NCI-H82 treated with DMSO at 0.1 percent for 48 hours (cell line): Measurements from ENCODE around the gene MEFV.

Experiments used
- DNase-seq: peaks from one replicate; lab custom pipeline; 2025; ENCODE audit not compliant: unreplicated experiment; lab: John Stamatoyannopoulos, UW

MEFV gene

DNA sequence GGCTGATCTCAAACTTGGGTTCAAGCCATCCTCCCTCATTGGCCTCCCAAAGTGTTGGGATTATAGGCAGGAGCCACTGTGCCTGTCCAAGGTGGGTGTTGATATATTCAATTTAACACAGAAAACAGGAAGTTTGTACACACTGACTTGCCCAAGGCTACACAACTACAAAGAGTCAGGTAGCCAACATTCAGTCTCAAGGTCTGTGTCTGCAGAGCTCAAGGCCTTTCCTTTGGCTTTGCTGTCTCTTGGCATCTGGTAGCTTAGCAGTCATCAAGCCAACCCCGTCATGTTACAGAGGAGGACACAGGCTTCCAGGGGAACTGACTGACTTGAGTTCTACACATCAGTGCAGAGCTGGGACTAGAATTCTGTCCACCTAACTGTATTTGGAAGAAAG lies 11.9 kb upstream of the MEFV start:
- no peak for DNase-seq

DNA sequence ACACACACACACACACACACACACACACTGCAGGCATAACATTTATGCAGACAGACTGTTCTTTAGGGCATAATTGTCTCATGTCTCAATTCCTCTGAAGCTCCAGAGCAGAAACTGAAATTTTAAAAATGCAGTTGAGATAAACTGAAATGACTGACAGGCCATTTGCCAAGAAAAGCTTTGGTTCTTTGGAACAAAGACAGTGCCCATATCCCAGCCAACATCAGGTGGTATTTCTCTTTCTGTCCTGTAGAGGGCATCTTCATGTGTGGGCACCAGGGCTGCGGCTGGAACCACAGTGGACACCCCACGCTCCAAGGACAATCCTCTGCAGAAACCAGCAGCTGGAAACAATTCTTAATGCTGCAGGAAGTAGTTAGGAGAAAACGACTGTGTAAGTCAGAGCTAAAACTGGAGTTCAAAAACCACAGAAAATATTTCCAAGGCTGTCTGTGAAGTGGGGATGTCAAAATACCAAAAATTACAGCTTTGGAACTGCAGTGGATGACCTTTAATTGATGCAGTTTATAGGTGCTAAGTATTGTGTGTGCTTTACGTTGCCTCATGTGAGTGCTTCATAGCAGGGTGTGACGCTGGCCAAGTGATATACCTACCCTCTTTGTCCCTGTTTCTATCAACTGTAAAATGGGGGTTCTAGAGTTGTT lies 10.6 kb upstream of the MEFV start:
- peak; percentile 8 for DNase-seq

DNA sequence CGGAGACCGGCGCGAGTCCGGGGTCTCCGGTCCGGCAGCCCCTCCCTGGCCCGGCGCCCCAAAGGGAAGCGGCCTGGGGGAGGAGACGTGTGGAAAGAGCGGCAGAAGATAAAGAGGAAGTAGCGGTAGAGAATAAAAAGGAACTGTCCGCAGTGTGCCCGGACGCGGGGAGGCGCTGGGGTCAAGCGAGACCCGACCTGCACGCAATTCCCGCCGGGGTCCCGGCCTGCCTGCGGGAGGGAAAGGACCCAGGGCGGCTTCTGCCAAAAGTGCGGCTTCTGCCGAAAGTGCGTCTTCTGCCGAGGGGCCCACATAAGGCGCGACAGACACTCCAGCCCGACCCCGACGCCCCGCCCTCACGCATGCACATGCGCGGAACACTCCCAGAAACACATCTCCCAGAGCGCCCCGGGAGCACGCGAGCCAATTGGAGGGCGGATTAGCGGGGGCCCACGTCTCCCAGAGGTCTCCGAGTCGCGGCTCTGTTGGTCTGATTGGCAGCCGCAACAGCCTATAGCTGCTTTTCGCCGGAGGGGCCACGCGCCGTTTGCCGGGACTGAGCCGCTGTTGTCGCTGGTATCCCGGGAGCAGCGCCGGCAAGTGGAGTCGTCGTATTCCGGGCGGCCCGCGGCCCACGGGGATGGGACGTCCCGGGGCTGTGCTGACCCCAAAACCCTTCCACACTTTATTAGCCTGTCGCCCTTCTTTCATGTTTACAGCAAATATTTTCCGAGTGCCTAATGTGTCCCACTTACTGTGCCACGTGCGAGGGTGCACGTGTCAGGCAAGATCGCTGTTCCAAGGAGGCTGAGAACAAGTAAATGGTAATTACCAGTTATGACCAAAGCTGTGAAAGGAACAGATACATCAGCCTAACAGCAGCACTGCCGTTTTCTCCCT lies 8.0 kb upstream of the MEFV start:
- peak; percentile 96 for DNase-seq

DNA sequence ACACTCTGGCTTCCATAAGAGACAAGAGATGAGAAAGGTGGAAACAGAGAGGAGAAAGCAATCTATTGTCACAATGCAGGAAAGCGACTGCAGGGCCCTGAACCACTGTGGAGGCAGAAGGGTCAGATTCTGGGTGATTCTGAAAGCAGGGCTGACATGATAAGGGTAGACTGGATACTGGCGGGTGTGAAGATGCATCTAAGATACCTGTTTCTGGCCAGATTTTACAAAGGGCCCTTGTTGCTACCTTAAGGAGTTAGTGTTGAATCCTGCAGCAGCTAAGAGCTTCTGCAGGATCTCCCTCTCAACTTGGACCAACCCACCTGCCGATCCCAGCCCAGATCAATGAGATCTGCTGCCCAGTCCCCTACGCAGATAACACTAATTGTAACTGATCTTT lies 6.1 kb upstream of the MEFV start:
- DNase-seq, result no peak

DNA sequence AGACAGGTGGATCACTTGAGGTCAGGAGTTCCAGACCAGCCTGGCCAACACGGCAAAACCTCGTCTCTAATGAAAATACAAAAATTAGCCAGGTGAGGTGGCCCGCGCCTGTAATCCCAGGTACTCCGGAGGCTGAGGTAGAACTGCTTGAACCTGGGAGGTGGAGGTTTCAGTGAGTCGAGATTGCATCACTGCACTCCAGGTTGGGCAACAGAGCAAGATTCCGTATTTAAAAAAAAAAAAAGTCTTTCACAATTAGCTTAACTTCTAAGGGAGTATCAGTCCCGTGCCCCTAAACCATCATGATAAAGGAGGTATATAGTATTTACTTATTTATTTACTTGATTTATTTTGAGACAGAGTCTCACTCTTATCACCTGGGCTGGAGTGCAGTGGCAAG lies 3.4 kb upstream of the MEFV start:
- DNase-seq, result no peak

DNA sequence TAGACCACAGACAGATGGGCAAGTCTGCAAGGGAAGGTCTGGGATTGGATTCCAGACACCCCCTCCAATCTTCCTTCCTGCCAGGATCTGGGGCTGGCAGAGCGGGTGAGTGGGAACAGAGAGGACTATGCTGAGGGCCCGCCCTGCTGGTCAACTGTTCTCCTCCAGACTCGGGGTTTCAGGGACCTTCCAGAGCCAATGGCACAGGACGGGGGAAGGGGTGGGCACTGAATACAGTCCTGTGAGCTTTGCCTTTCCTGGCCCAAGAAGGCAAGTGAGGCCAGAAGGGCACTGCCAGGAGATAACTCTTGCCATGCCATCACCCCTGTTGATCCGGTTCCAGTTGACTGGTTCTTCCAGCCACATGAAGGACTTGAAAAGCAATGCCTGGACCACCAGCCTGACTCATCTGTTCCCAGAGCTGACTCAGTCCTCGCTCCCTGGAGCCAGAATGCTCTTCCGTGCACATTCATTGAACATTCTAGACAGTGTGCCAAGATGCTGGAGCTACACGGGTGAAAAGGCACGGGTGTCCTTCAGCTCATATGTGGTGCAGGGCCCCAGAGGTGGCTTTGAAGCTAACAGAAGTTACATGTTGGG lies 533 bp upstream of the MEFV start:
- no peak for DNase-seq

DNA sequence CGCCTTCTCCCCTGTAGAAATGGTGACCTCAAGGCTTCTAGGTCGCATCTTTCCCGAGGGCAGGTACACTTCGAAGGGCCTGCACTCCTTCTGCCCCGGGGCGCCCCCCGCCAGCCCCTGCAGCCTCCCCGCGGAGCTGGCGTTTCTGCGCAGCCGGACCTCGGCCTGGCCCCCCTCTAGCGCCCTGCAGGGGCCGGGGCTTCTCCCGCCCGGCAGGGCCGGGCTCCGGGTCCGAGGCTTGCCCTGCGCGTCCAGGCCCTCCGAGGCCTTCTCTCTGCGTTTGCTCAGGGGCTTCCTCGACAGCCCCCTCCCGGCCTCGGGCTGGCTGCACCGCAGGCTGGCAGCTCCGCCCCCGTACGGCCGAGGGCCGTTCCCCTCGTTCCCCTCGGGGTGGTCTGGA lies 2.1 kb downstream of the MEFV start:
- no peak for DNase-seq

DNA sequence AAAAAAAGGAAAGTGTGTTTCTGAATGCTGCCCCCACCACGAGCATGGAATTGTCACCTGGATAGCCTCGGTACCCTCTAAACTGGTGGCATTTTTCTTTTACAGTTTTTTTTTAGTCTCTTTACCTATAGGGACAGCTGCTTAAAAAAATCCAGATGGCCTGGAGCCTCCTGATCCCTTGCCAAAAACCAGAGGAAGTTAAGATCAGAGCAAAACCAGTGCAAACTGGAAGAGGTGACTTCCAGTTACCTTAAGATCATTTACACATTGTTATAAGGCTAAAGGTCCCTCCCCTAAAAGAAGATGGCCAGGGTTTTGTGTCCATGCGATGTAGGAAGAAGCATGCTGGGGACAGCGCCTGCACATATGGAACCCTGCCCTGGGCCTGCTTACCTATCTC lies 3.5 kb downstream of the MEFV start:
- DNase-seq, result no peak

DNA sequence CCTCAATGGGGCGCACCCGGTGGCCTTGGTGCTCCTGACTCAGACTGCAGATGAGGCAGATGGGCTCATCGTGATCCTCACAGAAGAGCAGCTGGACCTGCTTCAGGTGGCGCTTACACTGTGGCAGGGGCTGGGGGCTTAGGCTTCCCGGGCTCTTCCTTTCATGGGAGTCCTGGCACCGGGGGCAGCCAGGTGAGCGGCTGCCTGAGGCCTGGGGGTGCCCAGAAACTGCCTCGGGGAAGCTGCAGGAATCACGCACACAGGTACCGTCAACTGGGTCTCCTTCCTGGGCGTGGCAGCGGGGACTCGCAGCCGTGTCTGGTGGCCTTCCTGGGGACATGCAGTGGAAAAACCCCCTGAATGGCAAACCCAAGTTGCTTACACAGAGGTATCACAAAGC lies 7.0 kb downstream of the MEFV start:
- no peak for DNase-seq

DNA sequence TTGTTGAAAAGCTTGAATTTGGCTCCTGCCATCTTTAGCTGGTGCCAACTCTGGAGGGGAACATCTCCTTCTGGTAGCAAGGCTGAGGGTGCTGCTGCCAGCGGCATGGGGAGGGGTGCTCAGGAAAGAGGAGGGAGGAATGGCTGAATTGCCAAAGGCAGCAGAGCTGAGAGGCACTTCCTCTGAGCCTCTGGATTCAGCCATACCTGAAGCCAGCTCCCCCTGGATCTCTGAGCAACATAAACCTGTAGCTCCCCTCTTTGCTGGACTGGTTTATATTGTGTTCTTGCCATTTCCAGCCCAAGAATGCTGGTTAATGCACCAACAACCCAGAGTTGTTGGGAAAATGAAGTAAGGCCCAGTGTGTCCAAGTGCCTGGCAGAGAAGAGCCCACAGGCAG lies 7.4 kb downstream of the MEFV start:
- no peak for DNase-seq

DNA sequence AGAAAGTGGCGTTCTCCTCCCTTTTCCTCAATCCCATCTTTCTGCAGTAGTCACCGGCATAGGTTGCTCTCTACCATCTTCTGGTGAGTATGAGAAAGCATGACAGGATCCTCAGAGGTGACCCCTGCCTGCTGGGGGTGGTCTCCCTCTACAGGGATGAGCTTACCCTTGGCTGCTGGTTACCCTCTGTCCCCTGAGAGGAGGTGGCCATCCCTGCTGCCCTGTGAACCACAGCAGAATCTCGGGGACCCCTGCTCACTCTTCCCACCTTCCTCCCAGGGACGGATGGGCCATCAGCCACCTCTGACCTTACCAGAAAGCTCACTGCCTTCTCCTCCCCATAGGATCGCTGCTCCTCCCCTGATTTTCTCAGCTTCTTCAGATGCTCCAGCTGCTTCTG lies 7.8 kb downstream of the MEFV start:
- DNase-seq, result no peak

DNA sequence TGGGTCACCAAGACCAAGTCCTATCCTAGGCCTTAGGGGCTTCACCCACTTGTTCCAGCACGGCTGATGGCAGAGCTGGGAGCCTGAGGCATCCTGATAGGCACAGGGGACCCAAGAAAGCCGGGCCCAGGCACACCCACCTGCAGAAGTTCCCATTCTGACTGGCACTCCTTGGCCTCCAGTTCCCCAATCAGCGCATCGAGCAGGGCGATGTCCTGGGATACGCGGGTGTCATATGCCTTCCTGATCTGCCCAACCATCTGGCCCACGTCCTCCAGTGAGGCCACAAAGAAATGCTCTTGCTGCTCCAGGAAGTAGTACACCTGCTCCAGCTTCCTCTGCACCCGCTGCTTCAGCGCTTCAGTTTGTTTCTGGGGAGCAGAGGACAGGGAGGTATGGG lies 9.6 kb downstream of the MEFV start:
- no peak for DNase-seq

DNA sequence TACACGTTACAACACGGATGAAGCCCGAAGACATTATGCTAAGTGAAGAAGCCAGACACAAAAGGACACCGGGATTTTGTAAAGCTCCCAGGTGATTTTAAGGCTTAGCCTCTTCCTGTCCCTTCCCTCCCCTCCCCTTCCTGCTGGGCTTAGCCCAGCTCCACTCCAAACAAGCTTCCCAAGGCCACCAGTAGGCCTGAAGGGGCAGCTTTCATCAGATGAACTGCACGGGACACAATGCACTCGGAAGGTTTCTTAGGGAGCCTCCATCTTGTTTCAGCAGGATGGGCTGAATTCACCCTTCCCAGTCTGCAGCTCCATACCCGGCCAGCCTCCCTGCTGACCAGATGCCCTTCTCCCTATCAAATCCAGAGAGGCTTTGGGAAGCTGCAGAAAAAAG lies 10.4 kb downstream of the MEFV start:
- no peak for DNase-seq

DNA sequence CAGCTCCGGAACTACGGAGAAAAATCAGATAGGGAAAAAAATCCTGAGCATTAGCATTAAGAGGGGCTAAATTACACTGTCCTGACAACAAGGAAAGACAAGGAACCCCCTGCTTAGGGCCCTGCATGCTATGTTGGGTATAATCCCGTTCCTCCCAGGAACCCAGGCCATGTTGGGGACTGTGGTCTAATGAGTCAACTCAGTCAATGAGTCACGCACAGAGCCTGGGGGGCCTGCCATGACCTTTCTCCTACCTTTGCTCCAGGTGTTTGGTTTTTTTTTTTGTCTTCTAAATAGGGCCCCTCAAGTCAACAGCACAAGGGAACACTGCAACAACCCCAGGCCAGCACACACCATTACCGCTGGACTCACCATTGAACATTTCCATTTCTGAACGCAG lies 12.6 kb downstream of the MEFV start:
- no peak for DNase-seq

DNA sequence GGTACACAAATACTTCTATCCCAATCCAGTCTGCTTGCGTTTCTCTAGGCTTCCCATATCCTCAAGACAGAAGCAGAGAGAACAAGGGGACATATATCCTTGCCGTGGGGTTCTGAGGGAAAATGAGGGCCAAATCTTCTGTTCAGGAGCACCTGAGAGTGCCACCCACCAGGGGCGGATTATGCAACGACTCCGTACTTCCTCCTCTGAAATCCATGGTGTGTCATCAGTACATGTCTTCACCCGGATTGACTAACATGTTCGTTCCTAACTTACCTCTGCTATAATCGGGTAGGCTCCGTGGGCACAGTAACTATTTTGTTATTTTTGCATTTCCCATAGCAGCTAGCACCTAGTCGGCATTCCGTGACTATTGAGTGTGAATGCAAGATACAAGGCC lies 13.7 kb downstream of the MEFV start:
- DNase-seq, result no peak

DNA sequence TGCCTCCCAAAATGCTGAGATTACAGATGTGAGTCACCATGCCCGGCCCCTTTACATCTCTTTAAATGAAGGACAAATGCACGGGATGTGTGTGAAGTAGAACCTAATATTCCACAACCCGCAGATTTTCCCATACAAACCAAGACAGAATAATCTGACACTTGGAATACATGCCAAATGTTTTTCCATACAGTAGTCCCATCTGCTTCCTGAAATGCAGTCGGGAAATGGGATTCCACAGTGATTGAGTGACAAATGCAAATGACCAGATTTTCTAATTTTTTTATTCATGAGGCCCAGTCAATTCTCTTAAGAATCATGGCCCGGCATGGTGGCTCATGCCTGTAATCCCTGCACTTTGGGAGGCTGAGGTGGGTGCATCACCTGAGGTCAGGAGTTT lies 14.7 kb downstream of the MEFV start:
- no peak for DNase-seq

DNA sequence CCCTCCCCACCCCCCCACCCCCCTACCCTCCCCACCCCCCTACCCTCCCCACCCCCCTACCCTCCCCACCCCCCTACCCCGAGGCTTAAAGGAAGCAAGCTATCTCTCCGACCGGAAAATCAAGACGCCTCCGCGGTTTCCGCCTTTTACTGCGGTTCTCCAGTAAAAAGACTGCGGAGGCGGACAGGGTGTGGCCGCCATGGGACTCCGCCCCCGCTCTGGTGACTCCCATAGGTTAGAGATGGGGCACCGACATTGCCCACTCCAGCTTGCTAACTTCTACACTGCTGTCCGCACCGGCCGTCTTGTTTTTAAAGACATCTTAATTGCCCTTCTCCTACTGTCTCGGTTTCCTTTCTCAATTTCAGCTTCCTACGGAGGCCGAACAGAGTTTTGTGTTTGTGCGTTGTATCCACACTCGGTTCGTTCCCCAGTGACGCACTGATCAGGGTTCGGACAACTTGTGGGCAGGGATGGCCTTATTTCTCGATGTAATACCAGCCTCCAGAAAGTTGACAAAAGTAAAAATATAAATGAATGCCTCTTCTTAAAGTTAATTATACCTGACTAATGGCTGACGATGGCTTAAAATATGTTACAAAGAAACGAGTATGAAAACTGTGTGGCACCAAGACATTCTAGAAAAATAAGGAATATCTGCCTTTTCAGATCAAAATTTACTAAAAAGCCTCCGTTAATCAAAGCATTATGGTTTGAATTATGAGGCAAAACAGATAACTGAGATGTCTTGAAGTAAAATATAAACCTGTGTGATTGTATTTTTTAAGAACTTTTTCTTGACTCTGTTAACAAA lies 20.4 kb downstream of the MEFV start:
- DNase-seq, result peak; percentile 43

DNA sequence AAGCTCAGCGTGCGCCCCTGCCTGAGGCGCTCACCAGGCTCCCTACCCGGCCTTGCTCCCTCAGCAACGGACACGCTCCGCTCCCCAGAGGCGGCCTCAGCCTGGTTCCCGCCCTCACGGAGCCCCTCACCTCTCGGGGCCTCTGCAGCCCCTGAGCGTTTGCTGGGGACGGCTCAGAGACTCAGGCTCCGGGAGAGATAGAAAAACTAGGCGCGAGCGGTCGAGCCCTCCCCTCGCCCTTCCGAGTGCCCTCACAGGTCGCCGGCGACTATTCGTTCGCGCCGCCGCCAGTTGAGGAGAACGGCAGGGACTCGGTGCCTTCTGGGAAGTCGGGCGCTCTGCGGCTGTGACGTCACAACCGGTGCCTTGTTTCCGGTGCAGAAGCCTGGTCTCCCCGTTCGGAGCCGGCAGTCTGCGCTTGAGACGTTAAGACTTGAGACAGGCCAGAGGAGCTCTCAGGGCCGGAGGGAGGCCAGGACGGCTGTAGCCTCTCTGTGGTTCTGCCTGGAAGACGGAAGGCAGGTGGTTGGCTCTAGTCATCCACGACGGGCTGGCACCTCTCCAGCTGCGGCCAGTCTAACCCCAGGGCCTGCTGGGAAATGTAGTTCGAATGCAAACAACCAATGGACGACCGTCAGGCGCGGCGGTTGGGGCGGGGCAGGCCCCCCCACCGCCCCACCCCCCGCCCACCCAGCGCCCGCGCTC lies 21.4 kb downstream of the MEFV start, which contains the start of gene ZNF200:
TSS of gene ZNF200 (minus strand) at position 302 of the 705 bp plus-strand sequence. CDS start 1,403 bp downstream, outside the sequence.
- peak; percentile 73 for DNase-seq

DNA sequence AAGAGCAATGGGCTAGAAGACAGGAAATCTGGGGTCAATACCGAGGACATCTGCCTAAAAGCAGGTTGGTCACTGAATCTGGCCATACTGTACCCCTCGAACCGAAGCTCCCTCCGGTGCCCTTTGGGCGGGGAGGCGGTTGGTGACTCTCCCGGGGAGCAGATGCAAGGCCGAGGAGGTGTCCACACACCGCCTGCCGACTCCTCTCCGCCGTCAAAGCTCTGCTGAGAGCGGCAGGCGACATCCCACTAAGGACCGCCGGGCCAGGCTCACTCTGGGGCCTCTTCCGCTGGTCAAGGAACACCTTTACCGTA lies 21.9 kb downstream of the MEFV start:
- no peak for DNase-seq

DNA sequence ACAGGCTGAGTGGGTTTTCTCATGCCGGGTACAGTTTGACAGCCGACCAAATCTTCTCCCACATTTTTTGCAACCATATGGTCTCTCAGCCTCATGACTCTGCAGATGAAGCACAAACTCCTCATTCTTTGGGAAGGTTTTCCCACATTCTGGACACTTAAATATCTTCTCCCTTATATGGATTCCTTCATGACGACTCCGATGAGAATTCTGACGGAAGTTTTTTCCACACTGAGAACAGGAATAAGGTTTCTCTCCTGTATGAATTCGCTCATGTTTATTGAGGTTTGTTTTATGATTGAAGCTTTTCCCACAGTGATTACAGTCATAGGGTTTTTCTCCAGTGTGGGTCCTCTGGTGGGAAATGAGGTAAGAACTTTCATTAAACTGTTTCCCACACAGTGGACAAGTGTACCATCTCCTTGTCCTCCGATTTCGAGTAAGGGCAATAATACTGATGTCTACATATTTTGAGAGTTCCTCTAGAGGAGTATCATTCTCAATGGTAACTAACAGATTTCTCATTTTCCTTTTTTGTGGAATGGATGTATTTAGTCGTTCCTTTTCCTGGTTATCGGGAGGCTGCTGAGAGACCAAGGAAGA lies 32.4 kb downstream of the MEFV start:
- DNase-seq, result no peak
